Heart right ventricle (tissue), 16 donors: ENCODE measurements around the gene ABCC4. TPM values are rescaled to one million over a fixed set of nuclear protein-coding genes. Genes with fewer than 3 reads are reported as not detected.

ENCODE experiments used
- ATAC-seq, 8 donors: fragments of 200-7000 bp; cut with Tn5 transposase; one replicate each; pipeline ENCODE4 v1.9.1; 2020; ENCODE audit warnings: mild to moderate bottlenecking in 8 of 8, moderate library complexity in 8 of 8, moderate number of reproducible peaks in 1 of 8
- DNase-seq, 2 donors: peaks; one replicate each; pipeline ENCODE4 v3.0.0-alpha.2; 2020
- H3K27ac ChIP-seq, 10 donors: fragments of 200-600 bp; sonication (generic) in 2 of 10; one replicate each; pipeline versions ENCODE4 v1.5.0 to v1.8.0; 2020 to 2022; ENCODE audit warnings: mild to moderate bottlenecking in 3 of 10
- H3K27me3 ChIP-seq, 7 donors: fragments of 200-600 bp; one replicate each; pipeline ENCODE4 v1.8.0; 2021 to 2022; ENCODE audit warnings: mild to moderate bottlenecking in 2 of 7
- H3K36me3 ChIP-seq, 9 donors: fragments of 200-600 bp; sonication (generic) in 1 of 9; one replicate each; pipeline versions ENCODE4 v1.5.0 to v1.8.0; 2020 to 2022; ENCODE audit warnings: mild to moderate bottlenecking in 2 of 9
- H3K4me1 ChIP-seq, 9 donors: fragments of 200-600 bp; sonication (generic) in 1 of 9; one replicate each; pipeline versions ENCODE4 v1.5.0 to v1.8.0; 2020 to 2022; ENCODE audit warnings: mild to moderate bottlenecking in 4 of 9
- H3K4me3 ChIP-seq, 10 donors: fragments of 200-600 bp; sonication (generic) in 2 of 10; one replicate each; pipeline versions ENCODE4 v1.5.0 to v1.8.0; 2020 to 2022; ENCODE audit warnings: mild to moderate bottlenecking in 7 of 10, moderate library complexity in 2 of 10
- H3K9me3 ChIP-seq, 11 donors: fragments of 200-600 bp in 10 of 11; sonication (generic) in 2 of 11; one replicate each; pipeline versions ENCODE4 v1.5.0 to v1.8.0; 2013 to 2022; ENCODE audit warnings: mild to moderate bottlenecking in 2 of 11, control low read depth in 1 of 11, moderate library complexity in 1 of 11
- CTCF ChIP-seq, 9 donors: fragments of 200-600 bp; sonication (generic) in 2 of 9; IDR thresholded peaks; one replicate each; pipeline versions ENCODE4 v1.5.0 to v1.8.0; 2021 to 2022; ENCODE audit warnings: antibody characterized with exemption in 9 of 9, mild to moderate bottlenecking in 5 of 9, moderate library complexity in 1 of 9
- WGBS, 2 donors: extraction: QIAGEN DNeasy Blood & Tissue Kit; methylation state at CpG; one replicate each; pipeline ENCODE4 v1.1.7; 2013; ENCODE audit warnings: inconsistent platforms in 1 of 2; 5-methylcytosine and 5-hydroxymethylcytosine counted together
- intact Hi-C, 10 donors: fragments of 100-400 bp; cut with DNase I; formaldehyde crosslinking; loops; one replicate each; pipeline versions ENCODE4 v1.11.1 to v1.14.2; 2022
- polyA plus RNA-seq, 2 donors: library from polyadenylated mRNA; stranded (reverse); fragments of 200-250 nt; gene quantifications; one replicate each; pipeline ENCODE4 v1.2.3, GENCODE V29; 2013
- total RNA-seq, 10 donors: library from RNA; stranded (reverse); fragmentation: NEBNext Ultra II Directional in 3 of 10; extraction: Animal tissue kit (Norgen Biotek cat#: 25700) in 3 of 10; gene quantifications; one replicate each; pipeline versions ENCODE4 v1.2.1 to v1.2.4, GENCODE V29; 2021 to 2023
- donor health status: Arrhythmogenic right ventricular cardiomyopathy.
- donor health status: ischemic (EF 13 %, LVEDD 7.1; RV severe dilation, severe dysfunction).
- donor health status: healthy with polysubstance abuse.
- donor health status: DM: no; HTN: yes; CAD: no.
- donor health status: DM: no; HTN: no; CAD: no.
- donor health status: ischemic (EF 25% LVEDD 6.9; RV normal size, moderate dysfunction).
- donor health status: ischemic (EF 25% LVEDD 5.7; RV mildly dilated, moderate dysfunction).
- donor health status: healthy.
- donor health status: DM: yes; HTN: yes; CAD: no.
- donor health status: Ischemic cardiomyopathy.
- donor health status: ischemic (EF 35%, LVEDD 5.7; RV mildly dilated, moderate dysfunction).
- donor health status: nonischemic (EF 11% LVEDD 7.7; RV severe dilation, severe dysfunction).
- donor health status: DM: yes; HTN: yes; CAD: no.
- donor health status: PGD.
- donor health status: ischemic (EF 29% LVEDD 5.4; RV normal size, mild dysfunction).
- donor health status: nonischemic (EF 23%, LVEDD 6.1; RV moderate dilation, normal function).

The ABCC4 gene
- total and polyA plus RNA-seq, 12 donors, result 1.1 to 6.7 (median 3.9) TPM

- no peak overlapping the region for H3K27ac ChIP-seq
- H3K9me3 ChIP-seq, result no peaks in the 10 kb centered on the region
- 73 to 77% methylated on average over 12 of the region's 12 CpGs for WGBS, 2 donors
- H3K4me3 ChIP-seq, result no peak overlapping the region
- intact Hi-C loops, result no loop called here
- ATAC-seq (no peak), DNase-seq (no peak)
- no peak for TF ChIP-seq CTCF (IDR thresholded peaks at IDR 0.05)
- H3K4me1 ChIP-seq, result peaks cover 0 to 9% (median 0%) of the 10 kb centered on the region in 9 donors
- peaks cover 3 to 23% (median 13%) of the 10 kb centered on the region in 7 donors for H3K27me3 ChIP-seq
- no peaks in the 10 kb centered on the region for H3K36me3 ChIP-seq
Measured at GRCh38 chr13:95007322-95007721, 293.9 kb downstream of the ABCC4 start.

GRCh38 chr13:95005300-95005699 lies 296.0 kb downstream of the ABCC4 start:
- Histone ChIP-seq H3K36me3 (no peaks in the 10 kb centered on the region), H3K27ac (no peak overlapping the region), H3K4me3 (no peak overlapping the region), H3K4me1 (peaks cover 0 to 9% (median 0%) of the 10 kb centered on the region in 9 donors), H3K27me3 (peaks cover 3 to 39% (median 27%) of the 10 kb centered on the region in 7 donors), H3K9me3 (no peaks in the 10 kb centered on the region)
- no peak for TF ChIP-seq CTCF (IDR thresholded peaks at IDR 0.05)
- intact Hi-C loops, result no loop called here
- DNase-seq (no peak), ATAC-seq (no peak)

- ATAC-seq, result peak in 1 of 8 donors; percentile 30
- no peak overlapping the region for H3K27ac ChIP-seq
- peaks cover 0 to 9% (median 0%) of the 10 kb centered on the region in 9 donors for H3K4me1 ChIP-seq
- H3K36me3 ChIP-seq, result no peaks in the 10 kb centered on the region
- no peak for DNase-seq
- peak overlapping the region in 3 of 10 donors; percentile 15 to 26 (median 22) for H3K4me3 ChIP-seq
- intact Hi-C loops, result no loop called here
- TF ChIP-seq CTCF (IDR thresholded peaks at IDR 0.05), result no peak
- no peaks in the 10 kb centered on the region for H3K9me3 ChIP-seq
- H3K27me3 ChIP-seq, result peaks cover 3 to 58% (median 29%) of the 10 kb centered on the region in 7 donors
- 5% methylated on average over 41 of the region's 41 CpGs for WGBS, 2 donors
Measured at GRCh38 chr13:95003019-95003813, 298.0 kb downstream of the ABCC4 start.

GRCh38 chr13:95002126-95002525 lies 299.1 kb downstream of the ABCC4 start:
- Histone ChIP-seq H3K4me3 (no peak overlapping the region), H3K4me1 (peaks cover 0 to 9% (median 0%) of the 10 kb centered on the region in 9 donors), H3K27me3 (peaks cover 3 to 58% (median 30%) of the 10 kb centered on the region in 7 donors), H3K36me3 (no peaks in the 10 kb centered on the region), H3K27ac (no peak overlapping the region), H3K9me3 (no peaks in the 10 kb centered on the region)
- intact Hi-C loops, result no loop called here
- TF ChIP-seq CTCF (IDR thresholded peaks at IDR 0.05), result no peak
- no peak for DNase-seq
- WGBS, 2 donors, result 87% methylated on average over 8 of the region's 8 CpGs
- no peak for ATAC-seq
